ENCODE measurements around the gene DSC1.
"Not testable (repeated sequence)": the region's sequence is repeated elsewhere in the genome, so short reads cannot be mapped to it uniquely, and the experiment has no call there.

DSC1 gene

DNA sequence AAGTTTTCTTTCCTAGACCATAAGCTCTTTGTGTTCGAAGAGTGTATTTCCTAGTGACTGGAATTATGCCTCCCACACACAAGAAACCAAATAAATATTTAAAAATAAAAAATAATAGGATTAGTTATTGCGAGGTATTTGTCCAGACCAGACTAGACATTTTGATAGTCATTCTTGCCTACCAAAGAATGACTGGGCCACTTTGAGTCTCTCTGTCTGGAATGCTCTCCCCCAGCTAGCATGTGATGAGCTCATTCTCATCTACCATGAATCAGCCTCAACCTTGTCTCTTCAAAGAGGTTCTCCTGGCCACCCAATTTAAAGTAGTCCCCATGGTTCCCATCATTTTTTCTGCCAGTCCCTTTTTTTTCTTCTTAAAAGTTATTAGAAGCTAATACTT lies 13.9 kb upstream of the DSC1 start:
- DNase-seq (ENCODE audit: low read depth) = no peak

DNA sequence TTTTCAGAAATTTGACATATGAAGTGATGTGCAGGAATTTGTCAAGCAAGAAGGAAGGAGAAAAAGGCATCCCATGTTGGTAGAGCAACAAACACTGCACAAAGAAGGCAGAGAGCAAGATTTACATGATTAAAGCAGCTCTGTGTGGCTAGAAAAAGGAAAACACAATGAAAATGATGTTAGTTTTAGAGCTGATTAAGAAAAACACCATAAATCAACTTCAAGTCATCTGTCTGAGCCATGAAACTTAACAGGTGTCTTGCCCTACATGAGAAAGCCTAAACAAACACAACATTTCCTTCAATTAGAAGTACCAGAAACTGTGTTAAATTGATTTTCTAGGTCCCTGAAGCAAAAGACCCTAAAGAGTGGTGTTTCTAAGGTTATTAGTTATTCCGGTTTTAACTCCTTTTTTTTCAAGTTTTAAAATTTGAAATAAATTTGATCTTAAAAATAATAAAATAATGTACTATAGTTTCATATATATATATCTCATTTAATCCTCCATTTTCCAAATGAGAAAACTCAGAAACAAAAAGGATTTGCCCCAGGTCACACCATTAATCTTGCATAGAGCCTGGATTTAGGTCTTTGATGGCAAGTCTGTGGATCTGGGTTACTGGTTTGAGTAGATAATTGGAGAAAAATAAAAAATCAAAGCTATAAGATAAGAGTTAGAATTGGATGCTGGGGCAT lies 8.6 kb upstream of the DSC1 start:
- DNase-seq (ENCODE audit: low read depth) = no peak

DNA sequence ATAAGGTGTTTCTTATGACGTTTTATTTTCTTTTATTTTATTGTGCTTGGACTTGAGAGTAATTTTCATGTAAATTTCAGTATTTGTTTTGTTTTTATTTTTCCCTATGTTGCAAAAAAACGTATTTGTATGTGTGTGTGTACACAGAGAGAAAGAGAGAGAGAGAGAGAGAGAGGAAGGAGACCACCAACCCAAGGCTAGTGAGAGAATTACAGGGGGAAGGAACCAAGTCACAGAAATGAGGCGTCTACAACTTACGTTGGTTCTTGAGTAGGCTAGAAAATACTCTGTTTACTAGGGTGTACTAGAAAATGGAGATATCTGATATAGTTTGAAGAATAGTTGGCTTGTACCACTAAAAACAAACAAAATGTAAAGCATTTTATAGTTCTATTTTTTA lies 7.7 kb upstream of the DSC1 start:
- no peak for DNase-seq (ENCODE audit: low read depth)

DNA sequence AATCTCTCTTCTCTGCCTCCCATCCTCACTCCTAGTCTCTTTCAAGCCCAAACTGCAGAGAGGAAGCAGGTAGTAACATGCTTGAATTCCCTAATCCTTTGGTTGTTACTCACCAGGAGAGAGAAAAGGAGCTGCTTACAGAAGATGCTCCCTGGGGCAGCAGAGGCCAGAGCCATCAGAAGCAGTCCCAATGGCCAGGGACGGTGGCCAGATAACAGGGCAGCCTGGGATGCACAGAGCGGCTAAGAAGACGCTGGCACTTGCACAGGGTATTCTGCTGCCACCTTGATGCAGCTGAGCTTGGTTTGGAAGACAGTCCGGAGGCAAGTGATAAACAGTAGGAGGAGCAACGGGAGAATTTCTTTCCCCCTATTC lies 250 bp downstream of the DSC1 start:
- no peak for DNase-seq (ENCODE audit: low read depth)

DNA sequence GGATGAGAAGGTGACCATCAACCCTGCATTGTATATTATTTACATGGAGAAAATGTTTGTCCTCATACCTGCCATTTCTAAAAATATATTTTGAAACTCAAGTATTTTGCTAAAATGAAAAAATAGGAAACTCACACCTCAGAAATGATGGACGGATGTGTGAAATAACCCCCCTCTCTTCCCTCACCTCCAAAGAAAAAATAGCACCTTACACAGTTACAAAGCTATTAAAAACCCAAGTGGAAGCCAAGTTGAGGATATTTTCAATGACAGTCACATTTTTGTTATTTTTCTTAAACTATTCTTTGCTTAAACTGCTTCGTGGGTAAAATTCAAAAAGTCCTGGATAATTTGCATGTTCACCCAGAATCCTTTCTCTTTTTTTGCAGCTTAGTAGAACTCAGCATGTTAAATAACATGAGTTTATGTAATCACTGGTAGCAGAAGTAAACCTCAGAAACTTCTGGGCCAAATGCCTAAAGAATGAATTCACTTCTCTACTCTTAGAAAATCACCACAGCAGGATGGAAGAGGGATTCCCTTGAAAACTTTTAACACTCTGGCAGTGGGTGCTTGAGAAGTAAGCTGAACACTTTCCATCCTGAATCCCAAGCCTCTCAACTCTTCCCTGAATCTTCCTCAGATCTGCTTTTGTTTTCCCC lies 768 bp downstream of the DSC1 start:
- DNase-seq (ENCODE audit: low read depth) = no peak

DNA sequence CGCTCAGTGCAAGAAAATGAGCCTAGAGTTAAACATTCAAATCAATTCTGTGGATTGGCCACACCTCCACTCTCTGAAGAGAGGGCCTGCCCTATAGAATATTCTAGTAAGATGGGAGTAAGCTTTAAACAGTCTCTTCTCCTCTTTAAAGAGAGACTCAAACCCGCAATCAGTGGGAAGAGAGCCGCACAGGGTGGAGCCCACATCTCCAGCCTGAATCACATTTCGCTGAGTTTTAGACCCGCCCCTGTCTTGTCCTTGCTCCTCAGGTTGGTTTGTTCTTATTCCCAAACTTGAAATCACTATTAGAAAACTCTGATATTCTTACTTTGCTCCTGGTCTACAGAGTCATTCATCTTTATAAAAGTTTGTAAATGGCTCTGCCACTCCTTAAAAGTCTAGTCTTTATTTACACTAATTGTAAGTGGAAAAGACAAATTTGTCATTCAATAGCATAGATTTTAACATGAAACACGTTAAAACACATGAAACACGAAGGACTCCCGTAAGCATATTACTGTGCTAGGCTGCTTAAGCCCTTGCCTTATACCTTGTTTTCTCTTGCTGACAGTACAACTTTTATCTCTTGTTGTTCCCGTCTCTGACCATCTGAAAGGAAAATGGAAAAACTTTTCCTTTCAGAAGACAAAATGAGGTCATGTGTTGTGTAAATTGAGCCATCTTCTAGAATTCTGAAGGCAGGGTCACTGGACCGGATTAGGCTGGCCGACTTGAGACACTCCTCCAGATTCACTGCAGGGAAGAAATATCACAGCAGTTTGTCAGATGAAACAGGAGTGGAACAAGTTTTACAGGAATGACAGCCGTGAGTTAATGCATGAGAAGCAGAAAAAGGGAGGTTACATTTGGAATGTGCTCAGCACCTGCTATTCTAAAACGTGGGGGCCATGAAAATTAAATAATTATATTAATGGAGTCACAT lies 5.6 kb downstream of the DSC1 start:
- no peak for DNase-seq (ENCODE audit: low read depth)

DNA sequence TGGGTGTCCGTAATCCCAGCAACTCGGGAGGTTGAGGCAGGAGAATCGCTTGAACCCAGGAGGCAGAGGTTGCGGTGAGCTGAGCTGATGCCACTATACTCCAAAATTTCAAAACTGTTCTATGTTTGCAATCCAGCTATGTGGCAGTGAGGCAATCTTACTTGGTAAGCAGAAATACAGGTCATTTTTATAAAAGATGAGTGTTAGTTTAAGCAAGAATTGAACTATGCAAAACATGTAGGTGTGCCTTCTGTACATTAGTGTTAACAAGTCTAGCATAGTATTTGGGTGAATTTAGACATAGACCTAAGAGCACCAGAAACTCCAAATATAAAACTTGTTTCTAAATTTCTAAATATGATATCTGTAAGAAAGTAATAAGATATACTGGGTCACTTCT lies 7.2 kb downstream of the DSC1 start:
- DNase-seq (ENCODE audit: low read depth) = no peak

DNA sequence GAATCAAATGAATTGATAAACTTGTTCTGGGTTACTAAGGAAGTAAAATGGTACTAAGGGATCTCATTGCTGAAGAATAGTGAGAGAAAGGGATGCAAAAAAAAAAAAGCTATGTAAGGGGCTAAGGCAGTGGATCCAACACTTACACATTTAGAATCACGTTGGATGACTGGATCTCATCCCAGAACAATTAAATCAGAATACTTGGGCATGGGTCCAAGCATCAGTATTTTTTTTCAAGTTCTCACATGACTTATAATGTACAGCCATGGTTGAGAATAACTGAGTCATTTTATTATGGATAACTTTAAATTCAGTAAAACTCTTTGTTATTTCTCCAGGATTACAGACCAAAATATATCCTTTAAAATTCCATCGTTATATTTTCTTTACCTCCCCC lies 8.5 kb downstream of the DSC1 start:
- no peak for DNase-seq (ENCODE audit: low read depth)

DNA sequence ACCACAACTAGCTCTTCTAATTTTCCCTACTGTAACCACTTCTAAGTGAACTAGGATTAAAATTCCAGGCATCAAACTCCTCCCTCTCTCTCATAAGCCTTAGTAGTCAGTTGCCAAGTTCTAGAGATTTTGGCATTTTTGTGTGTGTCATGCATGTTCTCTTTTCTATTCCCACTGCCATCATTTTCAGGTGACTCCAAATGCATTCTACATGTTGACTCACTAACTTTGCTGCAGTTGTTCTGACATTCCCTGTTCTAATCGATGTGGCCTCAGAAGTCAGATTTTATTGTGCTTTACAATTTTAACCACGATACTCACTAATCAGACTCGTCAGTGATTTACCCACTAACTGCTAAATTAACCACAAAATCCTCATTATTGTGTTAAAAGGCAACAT lies 13.3 kb downstream of the DSC1 start:
- DNase-seq (ENCODE audit: low read depth) = no peak

DNA sequence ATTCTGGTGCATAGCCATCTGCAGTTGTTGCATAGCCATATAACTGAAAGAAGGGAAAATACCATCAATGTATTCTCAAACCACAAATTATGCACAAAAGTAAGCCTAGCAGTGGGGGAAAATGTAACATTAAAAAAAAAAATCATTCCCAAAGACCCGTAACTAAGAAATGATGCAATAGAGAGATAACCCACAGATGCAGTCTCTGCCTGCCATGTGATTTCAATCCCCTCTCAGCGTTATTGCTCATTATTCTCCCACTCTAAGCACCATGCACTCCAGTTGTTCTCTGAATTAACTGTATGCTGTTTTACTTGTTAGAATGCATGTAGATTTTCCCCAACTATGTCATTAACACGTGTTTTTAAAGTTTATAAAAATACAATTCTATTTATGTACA lies 14.1 kb downstream of the DSC1 start:
- DNase-seq (ENCODE audit: low read depth) = no peak

DNA sequence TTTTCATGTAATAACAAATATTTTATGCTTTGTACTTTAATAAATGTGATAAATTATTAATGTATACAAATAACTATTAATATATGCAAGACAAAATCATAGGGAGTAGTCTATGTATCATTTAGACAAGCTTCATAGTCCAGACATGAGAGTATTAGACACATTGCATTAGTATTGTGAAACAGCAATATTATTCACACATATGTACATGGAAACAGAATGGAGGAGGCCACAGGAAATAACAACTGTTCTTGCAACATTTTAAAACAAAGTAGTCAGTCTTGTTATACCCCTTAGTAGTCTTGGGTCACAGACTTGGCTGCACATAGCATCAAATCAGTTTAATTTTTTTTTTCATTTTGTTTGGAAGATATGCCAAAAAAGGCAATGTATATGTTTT lies 15.8 kb downstream of the DSC1 start:
- DNase-seq (ENCODE audit: low read depth) = no peak

DNA sequence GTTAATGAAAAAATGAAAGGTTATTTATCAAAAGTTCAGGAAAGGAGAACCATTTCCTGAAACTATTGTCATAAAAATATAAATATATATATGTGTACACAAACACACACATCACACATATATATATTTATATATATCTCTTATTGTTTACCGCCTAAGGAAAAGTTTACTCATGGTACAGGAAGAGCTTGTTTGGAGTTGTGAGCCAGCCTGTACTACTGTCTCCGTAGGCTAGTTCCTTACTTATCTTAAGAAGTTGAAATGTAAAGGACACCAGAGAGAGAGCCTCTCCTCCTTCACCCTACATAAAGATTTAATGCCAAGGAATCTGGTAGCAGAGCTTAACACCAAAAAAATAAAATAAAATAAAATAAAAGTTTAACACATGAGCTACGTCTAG lies 19.6 kb downstream of the DSC1 start:
- DNase-seq (ENCODE audit: low read depth) = no peak

DNA sequence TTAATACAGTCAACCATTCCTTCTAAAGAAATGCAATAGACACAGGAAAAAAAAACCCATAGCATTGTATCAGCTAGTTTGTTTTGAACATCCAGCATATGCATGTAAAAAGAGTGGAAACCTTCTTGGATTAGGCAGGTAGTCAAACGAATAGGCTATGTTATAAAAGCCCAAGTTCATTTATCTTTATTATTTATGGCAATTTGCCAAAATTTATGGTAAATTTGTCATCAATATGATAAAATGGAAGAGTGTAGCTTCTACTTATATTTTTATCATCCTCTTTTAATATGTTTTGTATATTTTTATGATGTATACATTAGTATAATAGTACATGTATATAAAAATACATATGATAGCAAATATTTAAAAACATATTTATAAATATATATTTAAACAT lies 23.9 kb downstream of the DSC1 start:
- DNase-seq (ENCODE audit: low read depth) = no peak

DNA sequence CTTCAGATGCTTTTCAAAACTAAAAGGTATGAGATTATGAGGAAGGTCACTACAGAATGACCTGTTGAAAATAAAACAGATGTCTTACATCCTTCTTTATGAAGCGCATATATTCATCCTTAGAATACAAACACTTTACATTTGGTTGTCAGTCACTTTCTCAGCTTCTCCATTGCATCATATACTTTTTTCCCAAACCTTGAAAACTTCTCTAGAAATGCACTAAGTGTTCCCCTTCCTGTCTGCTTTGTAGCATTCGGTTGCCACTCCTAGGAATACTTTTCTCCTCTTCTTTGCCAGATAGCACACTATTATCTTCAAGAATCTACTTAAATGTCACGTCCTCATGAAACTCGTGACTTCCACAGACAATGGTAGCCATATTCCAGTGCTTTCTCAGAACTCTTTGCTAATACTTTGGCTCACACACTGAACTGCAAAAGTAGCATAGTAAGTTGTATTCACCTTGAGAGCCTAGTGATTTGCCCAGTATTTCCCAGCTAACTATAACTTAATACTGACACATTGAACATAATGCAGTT lies 27.6 kb downstream of the DSC1 start:
- DNase-seq (ENCODE audit: low read depth) = no peak

DNA sequence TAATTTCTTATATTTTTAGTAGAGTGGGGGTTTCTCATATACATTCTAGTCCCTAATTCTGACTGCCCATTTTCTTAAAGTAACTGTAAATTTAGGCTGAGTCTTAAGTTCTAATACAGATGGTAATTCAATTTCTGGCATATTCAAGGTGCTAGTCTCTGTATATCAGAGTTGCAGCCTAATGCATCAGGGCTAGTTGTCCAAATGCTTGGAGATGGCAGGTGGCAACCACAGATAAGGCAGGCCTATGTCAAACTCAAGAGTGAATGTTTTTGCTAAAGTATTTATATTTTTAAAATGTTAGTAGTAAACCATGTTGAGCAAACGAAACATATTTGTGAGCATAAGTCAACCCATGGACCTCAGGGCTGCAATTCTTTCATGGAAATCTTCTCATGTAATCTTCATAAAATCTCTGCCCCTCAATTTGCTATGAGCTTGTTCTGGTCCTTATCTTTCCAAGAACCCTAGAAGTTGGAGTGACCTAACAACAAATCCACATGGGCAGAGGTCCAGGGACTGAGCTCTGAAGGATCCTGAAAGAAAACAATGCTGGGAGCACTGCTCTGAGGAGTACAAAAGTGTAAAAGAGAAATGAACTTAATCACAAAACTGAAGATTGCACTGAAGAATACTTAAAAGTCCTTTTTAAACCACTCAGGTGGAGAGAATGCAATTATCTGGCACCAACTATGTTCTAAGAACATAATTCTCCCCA lies 33.1 kb downstream of the DSC1 start:
- no peak for DNase-seq (ENCODE audit: low read depth)

DNA sequence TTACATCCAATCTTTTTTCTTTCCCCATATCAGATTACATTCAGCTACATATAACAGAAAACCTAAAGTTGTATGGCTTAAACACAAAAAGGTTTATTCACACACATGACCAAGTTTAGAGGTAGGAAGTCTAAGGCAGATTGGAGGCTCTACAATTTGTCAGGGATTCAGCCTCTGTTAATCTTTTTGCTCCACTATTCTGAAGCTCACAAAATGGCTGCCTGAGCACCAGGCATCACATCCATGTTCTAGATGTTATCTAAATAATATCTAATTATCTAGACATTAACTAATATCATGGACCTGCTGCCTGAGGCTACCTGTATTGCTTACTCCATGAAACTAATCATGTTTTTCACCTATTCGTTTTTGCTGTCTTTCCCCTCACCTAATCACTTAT lies 36.8 kb downstream of the DSC1 start:
- no peak for DNase-seq (ENCODE audit: low read depth)

DNA sequence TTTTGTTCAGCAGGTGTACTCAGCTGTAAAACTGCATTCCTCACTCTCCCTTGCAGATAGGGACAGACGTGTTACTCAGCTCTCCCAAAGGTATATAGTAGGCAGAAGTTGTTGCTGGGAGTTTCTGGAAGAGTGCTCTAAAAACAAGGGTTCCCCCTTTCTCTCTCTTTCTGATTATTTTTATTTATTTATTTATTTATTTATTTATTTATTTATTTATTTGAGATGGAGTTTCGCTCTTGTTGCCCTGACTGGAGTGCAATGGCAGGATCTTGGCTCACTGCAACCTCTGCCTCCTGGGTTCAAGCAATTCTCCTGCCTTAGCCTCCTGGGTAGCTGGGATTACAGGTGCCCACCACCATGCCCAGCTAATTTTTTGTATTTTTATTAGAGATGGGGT lies 39.5 kb downstream of the DSC1 start:
- not testable (repeated sequence) for DNase-seq (ENCODE audit: low read depth)

DNA sequence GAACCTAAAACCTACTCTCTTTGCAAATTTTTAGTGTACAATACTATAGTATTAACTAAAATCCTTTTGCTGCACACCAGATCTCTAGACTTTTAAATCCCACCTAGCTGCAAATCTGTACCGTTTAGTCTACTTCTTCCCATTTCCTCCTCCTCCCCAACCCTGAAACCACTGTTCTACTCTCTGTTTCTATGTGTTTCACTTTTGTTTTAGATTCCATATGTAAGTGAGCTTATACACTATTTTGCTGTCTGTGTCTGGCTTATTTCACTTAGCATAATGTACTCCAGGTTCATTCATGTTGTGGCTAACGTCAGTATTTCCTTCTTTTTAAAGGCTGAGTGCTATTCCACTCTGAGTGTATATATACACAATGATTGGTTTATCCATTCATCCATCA lies 42.1 kb downstream of the DSC1 start:
- no peak for DNase-seq (ENCODE audit: low read depth)

DNA sequence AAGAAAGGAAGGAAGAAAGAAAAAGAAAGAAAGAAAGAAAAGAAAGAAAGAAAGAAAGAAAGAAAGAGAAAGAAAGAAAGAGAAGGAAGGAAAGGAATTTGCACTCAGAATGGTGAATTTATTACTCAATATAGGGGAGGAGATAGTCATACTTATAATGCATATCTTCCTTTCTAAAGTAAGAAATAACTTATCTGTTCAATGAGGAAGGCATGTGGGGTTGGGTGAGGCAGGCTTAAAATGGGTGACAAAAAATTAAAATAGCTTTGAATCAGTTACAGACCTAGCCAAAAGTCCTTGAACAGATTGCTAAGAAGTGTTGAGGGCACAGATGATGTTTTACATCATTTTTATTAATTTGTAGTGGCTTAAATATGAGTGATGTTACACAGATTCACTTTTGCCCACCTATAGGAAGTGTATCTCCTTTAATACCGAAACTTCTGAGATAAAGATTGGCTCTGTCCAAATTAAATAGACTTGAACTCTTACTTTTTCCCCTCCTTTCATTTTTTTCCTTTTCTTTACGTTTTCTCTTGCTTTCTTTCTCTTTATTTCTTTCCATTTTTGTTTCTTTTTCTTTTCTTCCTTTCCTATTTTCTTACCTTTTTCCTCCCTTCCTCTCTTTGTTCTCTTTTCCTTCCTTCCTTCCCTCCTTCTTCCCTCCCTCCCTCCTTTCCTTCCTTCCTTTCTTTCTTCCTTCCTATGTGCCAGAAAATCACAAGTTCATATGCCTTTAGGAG lies 45.6 kb downstream of the DSC1 start:
- no peak for DNase-seq (ENCODE audit: low read depth)

DNA sequence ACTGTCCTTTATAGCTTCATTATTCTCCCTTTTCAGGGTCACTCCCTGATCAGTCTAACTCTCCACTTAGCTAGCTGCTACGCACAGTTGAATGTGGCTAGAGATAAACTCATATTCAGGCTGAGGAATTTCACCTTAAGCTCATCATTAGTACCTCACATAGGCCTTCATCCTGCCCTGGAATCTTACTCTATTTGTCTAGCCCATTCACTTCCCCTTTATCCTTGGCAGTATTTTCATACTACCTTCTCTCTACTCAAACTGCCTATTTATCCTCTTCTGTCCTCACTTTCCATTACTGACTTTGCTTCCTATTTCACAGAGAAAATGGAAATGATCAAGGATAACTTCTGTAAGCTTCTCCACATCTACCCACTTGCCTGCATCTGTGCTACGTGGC lies 49.9 kb downstream of the DSC1 start:
- no peak for DNase-seq (ENCODE audit: low read depth)

DNA sequence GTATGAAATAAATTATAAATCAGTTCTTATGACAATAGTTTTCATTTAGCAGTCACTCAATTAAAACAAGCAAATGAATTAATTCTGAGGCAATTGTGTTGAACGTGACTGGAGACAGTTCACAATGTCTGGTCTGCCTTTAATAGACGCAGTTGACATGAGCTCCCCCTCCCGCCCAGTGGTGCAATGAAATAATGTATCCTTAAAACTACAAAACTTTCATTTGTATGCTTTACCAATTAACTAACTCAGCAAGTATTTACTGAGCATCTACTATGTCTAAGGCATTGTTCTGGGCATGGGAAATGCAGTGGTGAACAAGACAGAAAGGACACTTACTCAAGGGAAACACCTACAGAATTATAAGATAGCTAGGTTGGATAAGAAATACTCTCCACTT lies 56.9 kb downstream of the DSC1 start:
- no peak for DNase-seq (ENCODE audit: low read depth)

DNA sequence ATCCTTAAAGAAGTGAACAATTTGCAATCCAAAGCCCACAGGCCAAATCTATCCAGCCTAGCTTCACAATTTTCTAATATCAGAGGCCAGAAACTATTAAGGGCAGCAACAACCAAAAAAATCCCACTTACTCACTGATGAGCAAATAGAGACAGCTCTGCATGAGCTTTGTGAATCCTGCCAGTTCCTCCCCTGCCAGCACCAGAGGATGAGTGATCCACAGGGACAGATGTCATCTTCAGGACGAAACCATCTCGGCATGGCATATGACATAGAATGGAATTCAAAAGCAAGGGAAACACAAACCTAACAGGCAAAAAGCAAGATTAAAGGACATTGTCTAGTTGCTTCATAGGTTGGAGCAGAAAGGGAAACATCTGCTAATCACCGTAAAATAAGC lies 58.2 kb downstream of the DSC1 start:
- no peak for DNase-seq (ENCODE audit: low read depth)
